ENCODE data around the gene GPR157. TPM values are rescaled to one million over a fixed set of nuclear protein-coding genes. Genes with fewer than 3 reads are reported as not detected.
"Not testable (repeated sequence)": the region's sequence is repeated elsewhere in the genome, so short reads cannot be mapped to it uniquely, and the experiment has no call there.

Gene GPR157
- total RNA-seq, 2 donors from 2014 or later, result 10.3 to 13.0 TPM

- Histone ChIP-seq H3K9me3 (no peaks in the 10 kb centered on the region), H3K36me3 (no peaks in the 10 kb centered on the region), H3K27me3 (no peaks in the 10 kb centered on the region), H3K4me3 (no peak overlapping the region), H3K4me1 (peaks cover 0 to 19% of the 10 kb centered on the region in 2 donors), H3K27ac (no peak overlapping the region)
- no peak for TF ChIP-seq CTCF (IDR thresholded peaks at IDR 0.05)
- DNase-seq (ENCODE audit: low spot score), result no peak
These were observed 16.8 kb upstream of the GPR157 start for GRCh38 chr1:9145714-9146113.

- Histone ChIP-seq H3K36me3 (no peaks in the 10 kb centered on the region), H3K4me1 (peaks cover 0 to 13% of the 10 kb centered on the region in 2 donors), H3K27ac (no peak overlapping the region), H3K4me3 (no peak overlapping the region), H3K9me3 (no peaks in the 10 kb centered on the region), H3K27me3 (no peaks in the 10 kb centered on the region)
- no peak for DNase-seq (ENCODE audit: low spot score)
- TF ChIP-seq CTCF (IDR thresholded peaks at IDR 0.05), result no peak
These were observed 16.2 kb upstream of the GPR157 start for GRCh38 chr1:9145021-9145668.

- not testable (repeated sequence) for H3K36me3 ChIP-seq; H3K27ac ChIP-seq; H3K9me3 ChIP-seq; H3K4me3 ChIP-seq; H3K4me1 ChIP-seq; DNase-seq (ENCODE audit: low spot score); H3K27me3 ChIP-seq
These were observed 15.6 kb upstream of the GPR157 start for GRCh38 chr1:9144494-9144893.

GRCh38 chr1:9143250-9143649 is 14.3 kb upstream of the GPR157 start:
- Histone ChIP-seq H3K4me3 (no peak overlapping the region), H3K4me1 (no peaks in the 10 kb centered on the region), H3K27me3 (no peaks in the 10 kb centered on the region), H3K9me3 (no peaks in the 10 kb centered on the region), H3K36me3 (no peaks in the 10 kb centered on the region), H3K27ac (no peak overlapping the region)
- TF ChIP-seq CTCF (IDR thresholded peaks at IDR 0.05), result no peak
- DNase-seq (ENCODE audit: low spot score), result no peak

- H3K36me3 ChIP-seq, result no peaks in the 10 kb centered on the region
- no peak overlapping the region for H3K27ac ChIP-seq
- no peak for DNase-seq (ENCODE audit: low spot score)
- H3K9me3 ChIP-seq, result no peaks in the 10 kb centered on the region
- no peaks in the 10 kb centered on the region for H3K4me1 ChIP-seq
- TF ChIP-seq CTCF (IDR thresholded peaks at IDR 0.05), result no peak
- H3K4me3 ChIP-seq, result no peak overlapping the region
- H3K27me3 ChIP-seq, result no peaks in the 10 kb centered on the region
These were observed 11.0 kb upstream of the GPR157 start for GRCh38 chr1:9139930-9140329.

GRCh38 chr1:9136932-9137331 is 8.0 kb upstream of the GPR157 start:
- no peak for DNase-seq (ENCODE audit: low spot score)
- TF ChIP-seq CTCF (IDR thresholded peaks at IDR 0.05), result no peak

More at GRCh38 chr1:9136932-9137331, 8.0 kb upstream of the GPR157 start:
- H3K4me3 ChIP-seq, result no peak overlapping the region
- H3K27me3 ChIP-seq, result no peaks in the 10 kb centered on the region
- H3K9me3 ChIP-seq, result no peaks in the 10 kb centered on the region
- no peak overlapping the region for H3K27ac ChIP-seq
- no peaks in the 10 kb centered on the region for H3K36me3 ChIP-seq
- no peaks in the 10 kb centered on the region for H3K4me1 ChIP-seq
